Neural cell (in vitro differentiated cells): ENCODE measurements around the gene CAPS. TPM values are rescaled to one million over a fixed set of nuclear protein-coding genes. Genes with fewer than 3 reads are reported as not detected.

Experiments used
- H2AFZ ChIP-seq: fragments of 200-600, 300-800 bp; sonication (generic), shearing (Covaris generic); 2 replicates; pipeline ENCODE4 v1.6.0; 2014; ENCODE audit warnings: low read depth, mild to moderate bottlenecking, antibody characterized with exemption, low read length, moderate library complexity
- H3F3A ChIP-seq: fragments of 200-600 bp; shearing (Covaris generic); 2 replicates; pipeline ENCODE4 v1.6.1; 2016; ENCODE audit warnings: mild to moderate bottlenecking, moderate library complexity, mixed read lengths, antibody characterized with exemption, low read length; ENCODE audit not compliant: insufficient read depth, poor library complexity, severe bottlenecking
- H3K27ac ChIP-seq: fragments of 200-600, 300-800 bp; sonication (generic), shearing (Covaris generic); 2 replicates; pipeline ENCODE4 v1.5.1; 2014; ENCODE audit warnings: mild to moderate bottlenecking, low read length, moderate library complexity
- H3K27me3 ChIP-seq: fragments of 300-800, 200-600 bp; sonication (generic), shearing (Covaris generic); 2 replicates; pipeline ENCODE4 v1.6.0; 2014; ENCODE audit warnings: mild to moderate bottlenecking, low read depth, low read length, moderate library complexity; ENCODE audit not compliant: insufficient read depth
- H3K36me3 ChIP-seq: fragments of 300-800, 200-600 bp; sonication (generic), shearing (Covaris generic); 2 replicates; pipeline ENCODE4 v1.5.1; 2014; ENCODE audit warnings: mild to moderate bottlenecking, antibody characterized with exemption, low read length, moderate library complexity; ENCODE audit not compliant: insufficient read depth
- H3K4me2 ChIP-seq: fragments of 300-800, 200-600 bp; sonication (generic), shearing (Covaris generic); 2 replicates; pipeline ENCODE4 v1.6.0; 2014; ENCODE audit warnings: mild to moderate bottlenecking, low read length
- H3K4me3 ChIP-seq: fragments of 300-800, 200-600 bp; sonication (generic), shearing (Covaris generic); 2 replicates; pipeline ENCODE4 v1.5.1; 2014; ENCODE audit warnings: mild to moderate bottlenecking, low read length, moderate library complexity
- H3K79me2 ChIP-seq: fragments of 200-600 bp; shearing (Covaris generic); replicated peaks from 2 replicates; pipeline ENCODE4 v1.6.0; 2014; ENCODE audit warnings: mild to moderate bottlenecking, low read length, moderate library complexity; ENCODE audit not compliant: insufficient read depth
- H3K9ac ChIP-seq: fragments of 300-800, 200-600 bp; sonication (generic), shearing (Covaris generic); 2 replicates; pipeline ENCODE4 v1.6.1; 2016; ENCODE audit warnings: mild to moderate bottlenecking, low read length, mixed read lengths
- H3K9me2 ChIP-seq: fragments of 200-600 bp; shearing (Covaris generic); 2 replicates; pipeline ENCODE4 v1.6.1; 2016; ENCODE audit warnings: mild to moderate bottlenecking, low read length, mixed read lengths; ENCODE audit not compliant: insufficient read depth
- H3K9me3 ChIP-seq: fragments of 200-600, 300-800 bp; sonication (generic), shearing (Covaris generic); 2 replicates; pipeline ENCODE4 v1.6.1; 2016; ENCODE audit warnings: mild to moderate bottlenecking, mixed run types, low read length, moderate library complexity, mixed read lengths
- H4K20me1 ChIP-seq: fragments of 200-600 bp; shearing (Covaris generic); 2 replicates; pipeline ENCODE4 v1.6.1; 2016; ENCODE audit warnings: mild to moderate bottlenecking, mixed run types; ENCODE audit not compliant: insufficient read depth
- EP300 ChIP-seq: fragments of 450-650 bp; conservative IDR thresholded peaks from 2 replicates; pipeline ENCODE4 v1.6.1; 2014; ENCODE audit warnings: antibody characterized with exemption, mild to moderate bottlenecking, moderate library complexity; ENCODE audit not compliant: poor library complexity, severe bottlenecking
- EZH2 ChIP-seq: fragments of 200-600, 300-800 bp; shearing (Covaris generic), sonication (generic); IDR thresholded peaks from 2 replicates; pipeline ENCODE4 v1.6.1; 2014; ENCODE audit warnings: antibody characterized with exemption, low read length, borderline replicate concordance, mild to moderate bottlenecking; ENCODE audit not compliant: insufficient read depth, poor library complexity, severe bottlenecking
- MXI1 ChIP-seq: fragments of 450-650 bp; conservative IDR thresholded peaks from 2 replicates; pipeline ENCODE4 v1.6.1; 2014; ENCODE audit warnings: antibody characterized with exemption, mild to moderate bottlenecking; ENCODE audit not compliant: poor library complexity, severe bottlenecking
- POLR2AphosphoS5 ChIP-seq: IDR thresholded peaks from 2 replicates; pipeline ENCODE4 v1.6.1; 2012
- RAD21 ChIP-seq: fragments of 450-650 bp; conservative IDR thresholded peaks from 2 replicates; pipeline ENCODE4 v1.6.1; 2014; ENCODE audit warnings: antibody characterized with exemption, mild to moderate bottlenecking, moderate library complexity
- REST ChIP-seq: IDR thresholded peaks from 2 replicates; pipeline ENCODE4 v1.6.1; 2012; ENCODE audit warnings: borderline replicate concordance
- SMC3 ChIP-seq: fragments of 450-650 bp; conservative IDR thresholded peaks from 2 replicates; pipeline ENCODE4 v1.6.1; 2014; ENCODE audit warnings: antibody characterized with exemption, mild to moderate bottlenecking, moderate library complexity; ENCODE audit not compliant: poor library complexity
- TAF1 ChIP-seq: IDR thresholded peaks from 2 replicates; pipeline ENCODE4 v1.6.1; 2012; ENCODE audit warnings: low read depth
- polyA plus RNA-seq: library from polyadenylated mRNA; depleted of rRNA; stranded (reverse); fragments of >200 nt; gene quantifications from 2 replicates; pipeline ENCODE4 v1.2.3, GENCODE V29; 2014
- TF ChIP-seq, protein P1 (sequence below): fragments of 450-650 bp; IDR thresholded peaks from 2 replicates; pipeline ENCODE4 v1.5.1; 2014; ENCODE audit warnings: antibody characterized with exemption, mild to moderate bottlenecking, moderate library complexity; ENCODE audit not compliant: poor library complexity, severe bottlenecking

CAPS gene
- polyA plus RNA-seq, 1 donor from 2014 or later = 10.5 TPM

DNA sequence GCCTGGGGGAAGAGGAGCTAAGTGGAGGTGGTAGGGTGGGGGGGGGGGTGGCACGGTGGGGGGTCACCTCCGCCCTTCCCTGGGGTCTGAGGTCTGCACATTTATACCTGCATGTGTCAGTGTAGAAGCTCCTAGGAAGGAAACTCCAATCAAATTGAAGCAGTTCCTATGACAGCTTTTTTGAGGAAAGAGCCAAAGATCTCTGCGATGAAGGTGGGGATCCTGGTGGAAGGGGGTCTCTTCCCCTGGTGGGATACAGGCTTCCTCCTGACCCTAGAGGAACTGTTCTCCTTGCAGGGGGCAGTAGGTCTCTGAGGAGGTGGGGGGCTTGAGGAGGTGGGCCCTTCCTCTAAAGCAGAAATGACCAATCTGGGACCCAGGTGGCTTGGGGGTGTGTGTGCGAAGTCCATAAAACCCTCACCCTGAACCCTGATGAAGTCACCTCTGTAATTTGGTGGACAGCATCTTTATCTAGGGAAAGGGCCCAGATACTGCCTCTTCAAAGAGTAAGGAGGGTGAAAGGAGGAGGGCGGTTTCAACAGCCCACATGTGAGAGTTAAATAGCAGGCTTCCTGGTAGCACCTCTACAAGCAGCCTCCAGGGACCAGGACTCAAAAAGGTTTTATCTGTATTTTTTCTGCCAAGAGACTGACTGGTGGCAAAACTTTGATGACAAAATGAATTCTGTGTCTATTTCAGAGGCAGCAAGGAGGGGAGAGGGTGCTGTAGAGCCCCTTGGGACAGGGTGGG lies 50.9 kb downstream of the CAPS start:
- no peak overlapping the region for H3K27ac ChIP-seq
- no peaks in the 10 kb centered on the region for H3K9me3 ChIP-seq
- H3K4me3 ChIP-seq = no peak overlapping the region
- peaks cover 17% of the 10 kb centered on the region for H4K20me1 ChIP-seq
- H2AFZ ChIP-seq = no peak overlapping the region
- H3K79me2 ChIP-seq = peaks cover 74% of the 10 kb centered on the region
- H3K4me2 ChIP-seq = no peak overlapping the region
- no peaks in the 10 kb centered on the region for H3K9me2 ChIP-seq
- no peaks in the 10 kb centered on the region for H3K27me3 ChIP-seq
- no peak overlapping the region for H3K9ac ChIP-seq
- H3K36me3 ChIP-seq = no peaks in the 10 kb centered on the region
- no peaks in the 10 kb centered on the region for H3F3A ChIP-seq
- no peak for TF ChIP-seq RAD21
- no peak for TF ChIP-seq EZH2
- TF ChIP-seq, protein P1, sequence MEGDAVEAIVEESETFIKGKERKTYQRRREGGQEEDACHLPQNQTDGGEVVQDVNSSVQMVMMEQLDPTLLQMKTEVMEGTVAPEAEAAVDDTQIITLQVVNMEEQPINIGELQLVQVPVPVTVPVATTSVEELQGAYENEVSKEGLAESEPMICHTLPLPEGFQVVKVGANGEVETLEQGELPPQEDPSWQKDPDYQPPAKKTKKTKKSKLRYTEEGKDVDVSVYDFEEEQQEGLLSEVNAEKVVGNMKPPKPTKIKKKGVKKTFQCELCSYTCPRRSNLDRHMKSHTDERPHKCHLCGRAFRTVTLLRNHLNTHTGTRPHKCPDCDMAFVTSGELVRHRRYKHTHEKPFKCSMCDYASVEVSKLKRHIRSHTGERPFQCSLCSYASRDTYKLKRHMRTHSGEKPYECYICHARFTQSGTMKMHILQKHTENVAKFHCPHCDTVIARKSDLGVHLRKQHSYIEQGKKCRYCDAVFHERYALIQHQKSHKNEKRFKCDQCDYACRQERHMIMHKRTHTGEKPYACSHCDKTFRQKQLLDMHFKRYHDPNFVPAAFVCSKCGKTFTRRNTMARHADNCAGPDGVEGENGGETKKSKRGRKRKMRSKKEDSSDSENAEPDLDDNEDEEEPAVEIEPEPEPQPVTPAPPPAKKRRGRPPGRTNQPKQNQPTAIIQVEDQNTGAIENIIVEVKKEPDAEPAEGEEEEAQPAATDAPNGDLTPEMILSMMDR = no peak
- no peak for TF ChIP-seq POLR2AphosphoS5
- TF ChIP-seq EP300 = no peak
- no peak for TF ChIP-seq SMC3
- TF ChIP-seq TAF1 = no peak
- no peak for TF ChIP-seq REST
- TF ChIP-seq MXI1 = no peak

Other genes with a start within 250 kb of the CAPS start
- 46.0 and 52.3 TPM in 2 replicates for gene MICOS13, start 233.7 kb upstream of the CAPS start, polyA plus RNA-seq
- gene HSD11B1L, start 233.2 kb upstream of the CAPS start, polyA plus RNA-seq = 170 and 223 TPM in 2 replicates
- gene RPL36, start 224.0 kb upstream of the CAPS start, polyA plus RNA-seq = 358 and 452 TPM in 2 replicates
- gene LONP1, start 194.1 kb upstream of the CAPS start, polyA plus RNA-seq = 43.1 and 46.2 TPM in 2 replicates
- gene CATSPERD, start 193.6 kb upstream of the CAPS start, polyA plus RNA-seq = not detected in 2 replicates
- 0.97 and 1.0 TPM in 2 replicates for gene PRR22, start 129.5 kb upstream of the CAPS start, polyA plus RNA-seq
- gene DUS3L, start 123.1 kb upstream of the CAPS start, polyA plus RNA-seq = 34.2 and 42.1 TPM in 2 replicates
- 0.62 TPM in 1 of 2 replicates, not detected in the other for gene NRTN, start 109.2 kb upstream of the CAPS start, polyA plus RNA-seq
- not detected in 2 replicates for gene FUT6, start 74.6 kb upstream of the CAPS start, polyA plus RNA-seq
- 0.64 and 0.82 TPM in 2 replicates for gene FUT3, start 62.8 kb upstream of the CAPS start, polyA plus RNA-seq
- gene FUT5, start 43.7 kb upstream of the CAPS start, polyA plus RNA-seq = not detected in 2 replicates
- 529 and 594 TPM in 2 replicates for gene NDUFA11, start 10.5 kb upstream of the CAPS start, polyA plus RNA-seq
- gene VMAC, start 9.4 kb upstream of the CAPS start, polyA plus RNA-seq = 6.0 and 9.1 TPM in 2 replicates
- gene RANBP3, start 63.9 kb downstream of the CAPS start, polyA plus RNA-seq = 53.6 and 67.6 TPM in 2 replicates
- 0.69 and 5.8 TPM in 2 replicates for gene RFX2, start 196.2 kb downstream of the CAPS start, polyA plus RNA-seq
- not detected in 2 replicates for gene ACSBG2, start 221.4 kb downstream of the CAPS start, polyA plus RNA-seq